Peyer's patch (tissue), 4 donors: Measurements from ENCODE around the gene ADGRD1.

ENCODE experiments used
- POLR2A ChIP-seq, 2 donors: fragments of 450-650 bp; IDR thresholded peaks; one replicate each; pipeline ENCODE4 v1.5.1; 2017; ENCODE audit warnings: antibody characterized with exemption in 2 of 2, mild to moderate bottlenecking in 2 of 2, moderate library complexity in 2 of 2
- TF ChIP-seq, protein P1 (sequence below), 6 experiments: fragments of 450-650 bp in 4 of 6; fragments of 200-600 bp in 2 of 6; sonication (generic) in 1 of 6; IDR thresholded peaks; one replicate each; pipeline ENCODE4 v1.5.1; 2017 to 2019; ENCODE audit warnings: antibody characterized with exemption in 6 of 6, mild to moderate bottlenecking in 3 of 6, moderate library complexity in 1 of 6

DNA sequence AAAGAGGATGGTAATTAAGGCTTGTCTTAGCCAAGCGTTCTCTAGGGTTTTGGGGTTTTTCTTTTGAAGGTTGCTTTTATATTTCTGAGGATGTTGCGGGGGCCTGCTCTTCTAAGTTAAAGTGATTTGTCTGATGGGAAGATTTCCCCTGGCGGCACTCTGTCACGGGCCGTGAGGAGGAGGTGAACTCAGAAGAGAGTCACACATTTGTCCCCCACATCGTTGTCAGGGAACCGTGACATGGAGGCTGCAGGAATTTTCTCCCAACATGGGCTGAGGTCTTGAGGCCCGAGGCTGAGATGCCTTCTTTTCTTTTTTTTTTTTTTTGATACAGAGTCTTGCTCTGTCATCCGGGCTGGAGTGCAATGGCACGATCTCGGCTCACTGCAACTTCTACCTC lies 71.5 kb downstream of the ADGRD1 start:
- TF ChIP-seq, protein P1, sequence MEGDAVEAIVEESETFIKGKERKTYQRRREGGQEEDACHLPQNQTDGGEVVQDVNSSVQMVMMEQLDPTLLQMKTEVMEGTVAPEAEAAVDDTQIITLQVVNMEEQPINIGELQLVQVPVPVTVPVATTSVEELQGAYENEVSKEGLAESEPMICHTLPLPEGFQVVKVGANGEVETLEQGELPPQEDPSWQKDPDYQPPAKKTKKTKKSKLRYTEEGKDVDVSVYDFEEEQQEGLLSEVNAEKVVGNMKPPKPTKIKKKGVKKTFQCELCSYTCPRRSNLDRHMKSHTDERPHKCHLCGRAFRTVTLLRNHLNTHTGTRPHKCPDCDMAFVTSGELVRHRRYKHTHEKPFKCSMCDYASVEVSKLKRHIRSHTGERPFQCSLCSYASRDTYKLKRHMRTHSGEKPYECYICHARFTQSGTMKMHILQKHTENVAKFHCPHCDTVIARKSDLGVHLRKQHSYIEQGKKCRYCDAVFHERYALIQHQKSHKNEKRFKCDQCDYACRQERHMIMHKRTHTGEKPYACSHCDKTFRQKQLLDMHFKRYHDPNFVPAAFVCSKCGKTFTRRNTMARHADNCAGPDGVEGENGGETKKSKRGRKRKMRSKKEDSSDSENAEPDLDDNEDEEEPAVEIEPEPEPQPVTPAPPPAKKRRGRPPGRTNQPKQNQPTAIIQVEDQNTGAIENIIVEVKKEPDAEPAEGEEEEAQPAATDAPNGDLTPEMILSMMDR (IDR thresholded peaks at IDR 0.05), result no peak
- TF ChIP-seq POLR2A (IDR thresholded peaks at IDR 0.05), result no peak
